ENCODE results near the gene MAP7. TPM values are rescaled to one million over a fixed set of nuclear protein-coding genes. Genes with fewer than 3 reads are reported as not detected.
A peak's percentile ranks its signal among the peaks of the same experiment; 100 is the strongest.

Gene MAP7
- total RNA-seq, 2 experiments from 2014 or later, result 0.45 to 0.49 TPM

GRCh38 chr6:136304410-136304809, 245.8 kb downstream of the MAP7 start:
- peaks cover 8% of the 10 kb centered on the region for H3K27me3 Mint-ChIP-seq
- intact Hi-C loops (cut with DNase I, micrococcal nuclease), result no loop called here
- no peaks in the 10 kb centered on the region for H3K9me3 Mint-ChIP-seq
- Histone ChIP-seq H3K27ac (ENCODE audit: low read depth in 1 of 2, low read length in 2 of 2) (no peak overlapping the region), H3K36me3 (ENCODE audit: insufficient read depth, low read length) (no peaks in the 10 kb centered on the region), H3K27me3 (ENCODE audit: control insufficient read depth in 1 of 2, insufficient read depth in 2 of 2, low read length in 2 of 2) (no peaks in the 10 kb centered on the region), H3K4me3 (ENCODE audit: low read length) (no peak overlapping the region), H3K9me3 (ENCODE audit: control insufficient read depth in 1 of 2, insufficient read depth in 1 of 2, low read length in 2 of 2) (no peaks in the 10 kb centered on the region), H3K4me1 (ENCODE audit: insufficient read depth, low read length) (no peaks in the 10 kb centered on the region)
- CTCF ChIA-PET, result no interaction called here
- no peaks in the 10 kb centered on the region for H3K4me1 Mint-ChIP-seq (ENCODE audit: low read depth)
- no peak for ATAC-seq (ENCODE audit: poor library complexity)
- no peaks in the 10 kb centered on the region for H3K36me3 Mint-ChIP-seq (ENCODE audit: low read depth)
- no peak for TF ChIP-seq CTCF (IDR thresholded peaks at IDR 0.05)
- H3K27ac Mint-ChIP-seq, result no peak overlapping the region
- POLR2A ChIA-PET, result no interaction called here
- no peak overlapping the region for H3K4me3 Mint-ChIP-seq
- DNase-seq, result no peak

GRCh38 chr6:136303516-136303915, 246.7 kb downstream of the MAP7 start:
- Mint-ChIP-seq H3K9me3 (no peaks in the 10 kb centered on the region), H3K27ac (no peak overlapping the region), H3K27me3 (peaks cover 8% of the 10 kb centered on the region), H3K4me1 (ENCODE audit: low read depth) (no peaks in the 10 kb centered on the region), H3K36me3 (ENCODE audit: low read depth) (no peaks in the 10 kb centered on the region), H3K4me3 (no peak overlapping the region)
- ChIA-PET POLR2A (interaction anchor here (0.9 kb wide), 1 partner anchor 13 kb away, joined by 4 read pairs; no protein-coding TSS in a partner anchor), CTCF (no interaction called here)
- ATAC-seq (ENCODE audit: poor library complexity) (no peak), DNase-seq (no peak)
- H3K4me1 ChIP-seq (ENCODE audit: insufficient read depth, low read length), result no peaks in the 10 kb centered on the region
- H3K36me3 ChIP-seq (ENCODE audit: insufficient read depth, low read length), result no peaks in the 10 kb centered on the region
- intact Hi-C loops (cut with DNase I, micrococcal nuclease), result no loop called here
- no peak overlapping the region for H3K4me3 ChIP-seq (ENCODE audit: low read length)
- no peak overlapping the region for H3K27ac ChIP-seq (ENCODE audit: low read depth in 1 of 2, low read length in 2 of 2)
- H3K9me3 ChIP-seq (ENCODE audit: control insufficient read depth in 1 of 2, insufficient read depth in 1 of 2, low read length in 2 of 2), result no peaks in the 10 kb centered on the region
- TF ChIP-seq CTCF (IDR thresholded peaks at IDR 0.05), result no peak
- H3K27me3 ChIP-seq (ENCODE audit: control insufficient read depth in 1 of 2, insufficient read depth in 2 of 2, low read length in 2 of 2), result no peaks in the 10 kb centered on the region

- H3K4me3 Mint-ChIP-seq, result no peak overlapping the region
- intact Hi-C loops (cut with DNase I, micrococcal nuclease), result loop anchor here in 1 of 2 experiments (2.0 kb wide), 1 partner anchor 20 kb away; no protein-coding TSS in a partner anchor
- no peaks in the 10 kb centered on the region for H3K9me3 ChIP-seq (ENCODE audit: control insufficient read depth in 1 of 2, insufficient read depth in 1 of 2, low read length in 2 of 2)
- no peaks in the 10 kb centered on the region for H3K27me3 Mint-ChIP-seq
- H3K4me3 ChIP-seq (ENCODE audit: low read length), result no peak overlapping the region
- peaks cover 12% of the 10 kb centered on the region for H3K4me1 Mint-ChIP-seq (ENCODE audit: low read depth)
- no peak for TF ChIP-seq CTCF (IDR thresholded peaks at IDR 0.05)
- ChIA-PET CTCF (no interaction called here), POLR2A (no interaction called here)
- peaks cover 10% of the 10 kb centered on the region for H3K36me3 Mint-ChIP-seq (ENCODE audit: low read depth)
- H3K27ac ChIP-seq (ENCODE audit: low read depth in 1 of 2, low read length in 2 of 2), result no peak overlapping the region
- peaks cover 21% of the 10 kb centered on the region for H3K4me1 ChIP-seq (ENCODE audit: insufficient read depth, low read length)
- H3K36me3 ChIP-seq (ENCODE audit: insufficient read depth, low read length), result no peaks in the 10 kb centered on the region
- peak overlapping the region; percentile 55 for H3K27ac Mint-ChIP-seq
- ATAC-seq (ENCODE audit: poor library complexity) (no peak), DNase-seq (no peak)
- H3K9me3 Mint-ChIP-seq, result no peaks in the 10 kb centered on the region
- no peaks in the 10 kb centered on the region for H3K27me3 ChIP-seq (ENCODE audit: control insufficient read depth in 1 of 2, insufficient read depth in 2 of 2, low read length in 2 of 2)
Measured at GRCh38 chr6:136294621-136295020, 255.6 kb downstream of the MAP7 start.

Other genes starting within 250 kb of the MAP7 start
- 10 to 100 TPM; 12.9 to 14.1 TPM for gene MAP3K5, start 242.1 kb upstream of the MAP7 start, total RNA-seq

All from CD4-positive, alpha-beta T cell (primary cell).